OCI-LY1 (cell line): ENCODE results near the gene UGT1A4.

ENCODE experiments used
- H2AFZ ChIP-seq: fragments of 200-600 bp; sonication (generic), shearing (Covaris generic); 2 replicates; pipeline ENCODE4 v1.6.0; 2014; ENCODE audit warnings: antibody characterized with exemption, mild to moderate bottlenecking, low read length
- H3F3A ChIP-seq: fragments of 200-600 bp; sonication (generic), shearing (Covaris generic); 2 replicates; pipeline ENCODE4 v1.6.0; 2014; ENCODE audit warnings: mild to moderate bottlenecking, antibody characterized with exemption, low read length, moderate library complexity; ENCODE audit not compliant: insufficient read depth
- H3K27ac ChIP-seq: fragments of 200-600 bp; sonication (generic); 2 replicates; pipeline ENCODE4 v1.5.1; 2014; ENCODE audit warnings: low read length, mixed run types, mild to moderate bottlenecking, low read depth; ENCODE audit not compliant: poor library complexity, severe bottlenecking
- H3K27me3 ChIP-seq: fragments of 200-600 bp; sonication (generic); 2 replicates; pipeline ENCODE4 v1.6.0; 2014; ENCODE audit warnings: antibody characterized with exemption, mild to moderate bottlenecking, low read length, moderate library complexity; ENCODE audit not compliant: insufficient read depth
- H3K36me3 ChIP-seq: fragments of 200-600 bp; sonication (generic); 2 replicates; pipeline ENCODE4 v1.6.1; 2014; ENCODE audit warnings: mild to moderate bottlenecking, antibody characterized with exemption, low read length, moderate library complexity, mixed read lengths; ENCODE audit not compliant: insufficient read depth
- H3K4me1 ChIP-seq: fragments of 200-600 bp; sonication (generic); 2 replicates; pipeline ENCODE4 v1.5.1; 2014; ENCODE audit warnings: mild to moderate bottlenecking, low read length, moderate library complexity; ENCODE audit not compliant: insufficient read depth, severe bottlenecking
- H3K4me2 ChIP-seq: fragments of 200-600 bp; sonication (generic), shearing (Covaris generic); 2 replicates; pipeline ENCODE4 v1.6.1; 2014; ENCODE audit warnings: low read length
- H3K4me3 ChIP-seq: fragments of 200-600 bp; sonication (generic); 2 replicates; pipeline ENCODE4 v1.5.1; 2014; ENCODE audit warnings: low read length, low read depth, mild to moderate bottlenecking, mixed read lengths; ENCODE audit not compliant: poor library complexity, severe bottlenecking
- H3K79me2 ChIP-seq: fragments of 200-600 bp; shearing (Covaris generic); 2 replicates; pipeline ENCODE4 v1.6.1; 2016; ENCODE audit warnings: mixed run types, low read length, mixed read lengths; ENCODE audit not compliant: insufficient read depth
- H3K9ac ChIP-seq: fragments of 200-600 bp; sonication (generic), shearing (Covaris generic); 2 replicates; pipeline ENCODE4 v1.6.1; 2014; ENCODE audit warnings: mild to moderate bottlenecking, low read length, mixed read lengths
- H3K9me2 ChIP-seq: fragments of 200-600 bp; sonication (generic), shearing (Covaris generic); 2 replicates; pipeline ENCODE4 v1.6.1; 2014; ENCODE audit warnings: low read depth, mild to moderate bottlenecking, low read length, mixed read lengths
- H3K9me3 ChIP-seq: fragments of 200-600 bp; shearing (Covaris generic); 2 replicates; pipeline ENCODE4 v1.6.1; 2014; ENCODE audit warnings: low read length, mixed read lengths
- H4K20me1 ChIP-seq: fragments of 200-600 bp; sonication (generic), shearing (Covaris generic); 2 replicates; pipeline ENCODE4 v1.6.0; 2016; ENCODE audit warnings: mild to moderate bottlenecking, low read length; ENCODE audit not compliant: insufficient read depth
- CTCF ChIP-seq: fragments of 200-600 bp; sonication (generic), shearing (Covaris generic); IDR thresholded peaks from 2 replicates; pipeline ENCODE4 v1.5.1; 2017; ENCODE audit warnings: mild to moderate bottlenecking, antibody characterized with exemption, low read length, moderate library complexity, mixed read lengths
- EZH2 ChIP-seq: fragments of 200-600 bp; sonication (generic), shearing (Covaris generic); IDR thresholded peaks from 2 replicates; pipeline ENCODE4 v1.8.0; 2017; ENCODE audit warnings: borderline replicate concordance, mixed run types, mild to moderate bottlenecking, antibody characterized with exemption, low read length, moderate library complexity, mixed read lengths

Gene UGT1A4

DNA sequence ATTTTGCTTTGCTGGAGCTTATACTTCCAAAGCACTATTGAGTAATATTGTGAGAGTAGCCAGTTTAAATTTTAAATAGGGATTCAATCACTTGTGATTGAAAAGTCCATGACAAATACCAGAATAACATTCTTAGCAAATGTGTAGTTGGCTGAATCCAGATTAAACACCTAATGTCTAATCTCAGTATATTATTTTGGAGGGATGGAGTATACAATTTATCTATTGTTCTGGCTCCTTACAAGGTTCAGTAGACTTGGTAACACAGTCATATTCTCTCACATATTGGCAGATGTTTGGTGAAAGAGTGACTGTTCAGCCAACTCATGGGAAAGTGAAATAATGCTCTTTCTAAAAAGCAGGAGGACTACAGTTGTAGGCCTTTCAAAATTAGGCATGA, 44.6 kb upstream of the UGT1A4 start:
- H3K4me1 ChIP-seq, result no peaks in the 10 kb centered on the region
- H3K4me2 ChIP-seq, result no peak overlapping the region
- H3K27me3 ChIP-seq, result no peaks in the 10 kb centered on the region; the same call in 1 of the 2 replicates
- H4K20me1 ChIP-seq, result no peaks in the 10 kb centered on the region
- H3K9ac ChIP-seq, result no peak overlapping the region
- no peaks in the 10 kb centered on the region for H3K9me2 ChIP-seq
- no peaks in the 10 kb centered on the region for H3K9me3 ChIP-seq
- H3K4me3 ChIP-seq, result no peak overlapping the region
- no peak for TF ChIP-seq CTCF
- TF ChIP-seq EZH2, result no peak
- no peak overlapping the region for H3K27ac ChIP-seq
- H2AFZ ChIP-seq, result no peak overlapping the region
- H3K79me2 ChIP-seq, result no peaks in the 10 kb centered on the region
- no peaks in the 10 kb centered on the region for H3K36me3 ChIP-seq
- no peaks in the 10 kb centered on the region for H3F3A ChIP-seq

- no peaks in the 10 kb centered on the region for H3K4me1 ChIP-seq
- no peaks in the 10 kb centered on the region for H3K9me3 ChIP-seq
- H3K4me3 ChIP-seq, result no peak overlapping the region
- H3K9ac ChIP-seq, result no peak overlapping the region
- H2AFZ ChIP-seq, result no peak overlapping the region
- peak; percentile 27; the same call in 1 of the 2 replicates for TF ChIP-seq CTCF
- no peak for TF ChIP-seq EZH2
- H4K20me1 ChIP-seq, result no peaks in the 10 kb centered on the region
- H3K27me3 ChIP-seq, result no peaks in the 10 kb centered on the region; the same call in 1 of the 2 replicates
- H3K79me2 ChIP-seq, result no peaks in the 10 kb centered on the region
- H3K4me2 ChIP-seq, result no peak overlapping the region
- no peaks in the 10 kb centered on the region for H3F3A ChIP-seq
- no peaks in the 10 kb centered on the region for H3K9me2 ChIP-seq
- H3K27ac ChIP-seq, result no peak overlapping the region
- H3K36me3 ChIP-seq, result no peaks in the 10 kb centered on the region
Measured at GRCh38 chr2:233674314-233674713, 44.2 kb upstream of the UGT1A4 start.

- no peaks in the 10 kb centered on the region for H3K4me1 ChIP-seq
- no peak for TF ChIP-seq EZH2
- TF ChIP-seq CTCF, result no peak
- H3K4me3 ChIP-seq, result no peak overlapping the region
- H3K27me3 ChIP-seq, result no peaks in the 10 kb centered on the region; the same call in 1 of the 2 replicates
- H3F3A ChIP-seq, result no peaks in the 10 kb centered on the region
- no peak overlapping the region for H3K4me2 ChIP-seq
- H3K9me3 ChIP-seq, result no peaks in the 10 kb centered on the region
- no peak overlapping the region for H3K27ac ChIP-seq
- no peak overlapping the region for H3K9ac ChIP-seq
- H2AFZ ChIP-seq, result no peak overlapping the region
- H3K9me2 ChIP-seq, result no peaks in the 10 kb centered on the region
- H3K79me2 ChIP-seq, result no peaks in the 10 kb centered on the region
- H3K36me3 ChIP-seq, result no peaks in the 10 kb centered on the region
- no peaks in the 10 kb centered on the region for H4K20me1 ChIP-seq
Measured at GRCh38 chr2:233674995-233675394, 43.5 kb upstream of the UGT1A4 start.
